ENCODE results near the gene C11orf52. TPM values are rescaled to one million over a fixed set of nuclear protein-coding genes. Genes with fewer than 3 reads are reported as not detected.
A peak's percentile ranks its signal among the peaks of the same experiment; 100 is the strongest.
"Not testable (repeated sequence)": the region's sequence is repeated elsewhere in the genome, so short reads cannot be mapped to it uniquely, and the experiment has no call there.

C11orf52 gene
- total RNA-seq, 1 donor from 2014 or later, result 1.8 TPM

GRCh38 chr11:111878385-111878848 is 40.3 kb upstream of the C11orf52 start:
- no peak for TF ChIP-seq CTCF (conservative IDR thresholded peaks at IDR 0.05)
- Mint-ChIP-seq H3K27me3 (no peaks in the 10 kb centered on the region), H3K36me3 (no peaks in the 10 kb centered on the region), H3K4me3 (peak overlapping the region; percentile 98), H3K4me1 (ENCODE audit: unreplicated experiment) (peaks cover 10% of the 10 kb centered on the region), H3K27ac (peak overlapping the region; percentile 100), H3K9me3 (no peaks in the 10 kb centered on the region)
- DNase-seq (ENCODE audit: extremely low spot score, unreplicated experiment), result no peak

- Mint-ChIP-seq H3K27me3 (no peaks in the 10 kb centered on the region), H3K4me1 (ENCODE audit: unreplicated experiment) (peaks cover 10% of the 10 kb centered on the region), H3K4me3 (peak within 1 kb of the TSS; percentile 98), H3K9me3 (no peaks in the 10 kb centered on the region), H3K27ac (peak within 1 kb of the TSS; percentile 100), H3K36me3 (no peaks in the 10 kb centered on the region)
- peak; percentile 97 for TF ChIP-seq CTCF (conservative IDR thresholded peaks at IDR 0.05)
- DNase-seq (ENCODE audit: extremely low spot score, unreplicated experiment), result peak; percentile 98
Measured at GRCh38 chr11:111878849-111879636, 39.7 kb upstream of the C11orf52 start, which contains the start of the genes CFAP68 and FDXACB1. TSS of gene CFAP68 (plus strand) at chr11:111879541. CDS start at chr11:111879561, 20 bp downstream. TSS of gene FDXACB1 (minus strand) at chr11:111879165. CDS start at chr11:111879132, 33 bp downstream.

GRCh38 chr11:111879637-111879960 is 39.1 kb upstream of the C11orf52 start:
- Mint-ChIP-seq H3K4me1 (ENCODE audit: unreplicated experiment) (peaks cover 10% of the 10 kb centered on the region), H3K27ac (peak overlapping the region; percentile 100), H3K4me3 (peak overlapping the region; percentile 98), H3K9me3 (no peaks in the 10 kb centered on the region), H3K27me3 (no peaks in the 10 kb centered on the region), H3K36me3 (no peaks in the 10 kb centered on the region)
- DNase-seq (ENCODE audit: extremely low spot score, unreplicated experiment), result no peak
- TF ChIP-seq CTCF (conservative IDR thresholded peaks at IDR 0.05), result no peak

GRCh38 chr11:111882202-111882601 is 36.5 kb upstream of the C11orf52 start:
- Mint-ChIP-seq H3K27ac (no peak overlapping the region), H3K36me3 (no peaks in the 10 kb centered on the region), H3K4me1 (ENCODE audit: unreplicated experiment) (peaks cover 10% of the 10 kb centered on the region), H3K9me3 (no peaks in the 10 kb centered on the region), H3K27me3 (no peaks in the 10 kb centered on the region), H3K4me3 (no peak overlapping the region)
- DNase-seq (ENCODE audit: extremely low spot score, unreplicated experiment), result no peak
- TF ChIP-seq CTCF (conservative IDR thresholded peaks at IDR 0.05), result no peak

GRCh38 chr11:111885053-111885452 is 33.7 kb upstream of the C11orf52 start:
- not testable (repeated sequence) for H3K27me3 Mint-ChIP-seq; DNase-seq (ENCODE audit: extremely low spot score, unreplicated experiment); H3K27ac Mint-ChIP-seq; H3K4me3 Mint-ChIP-seq; H3K36me3 Mint-ChIP-seq; H3K4me1 Mint-ChIP-seq (ENCODE audit: unreplicated experiment); H3K9me3 Mint-ChIP-seq

- Mint-ChIP-seq H3K36me3 (no peaks in the 10 kb centered on the region), H3K4me1 (ENCODE audit: unreplicated experiment) (no peaks in the 10 kb centered on the region), H3K27me3 (no peaks in the 10 kb centered on the region), H3K27ac (no peak overlapping the region), H3K9me3 (no peaks in the 10 kb centered on the region), H3K4me3 (no peak overlapping the region)
- DNase-seq (ENCODE audit: extremely low spot score, unreplicated experiment), result no peak
- no peak for TF ChIP-seq CTCF (conservative IDR thresholded peaks at IDR 0.05)
Measured at GRCh38 chr11:111886032-111886431, 32.7 kb upstream of the C11orf52 start.
